Measurements from ENCODE around the gene MUC3A.
"Not testable (repeated sequence)": the region's sequence is repeated elsewhere in the genome, so short reads cannot be mapped to it uniquely, and the experiment has no call there.

The MUC3A gene

GRCh38 chr7:100949227-100949932 lies at the start of gene MUC3A:
Gene MUC3A, plus strand, starts transcription at chr7:100949534. Its CDS starts 91 bp downstream, at chr7:100949625.
- DNase-seq = no peak

GRCh38 chr7:100900978-100901377 lies 48.4 kb upstream of the MUC3A start:
- no peak for DNase-seq

GRCh38 chr7:100901921-100902332 lies 47.4 kb upstream of the MUC3A start:
- DNase-seq = no peak

- DNase-seq = no peak
Measured at GRCh38 chr7:100902638-100903037, 46.7 kb upstream of the MUC3A start.

- no peak for DNase-seq
Measured at GRCh38 chr7:100908512-100908911, 40.8 kb upstream of the MUC3A start.

GRCh38 chr7:100910443-100910842 lies 38.9 kb upstream of the MUC3A start:
- not testable (repeated sequence) for DNase-seq

- no peak for DNase-seq
Measured at GRCh38 chr7:100911484-100911883, 37.9 kb upstream of the MUC3A start.

GRCh38 chr7:100914208-100914878 lies 35.0 kb upstream of the MUC3A start:
- DNase-seq = no peak

- no peak for DNase-seq
Measured at GRCh38 chr7:100914879-100915447, 34.4 kb upstream of the MUC3A start.

- DNase-seq = not testable (repeated sequence)
Measured at GRCh38 chr7:100919335-100919734, 30.0 kb upstream of the MUC3A start.

- not testable (repeated sequence) for DNase-seq
Measured at GRCh38 chr7:100919779-100920437, 29.4 kb upstream of the MUC3A start.

- no peak for DNase-seq
Measured at GRCh38 chr7:100921039-100921438, 28.3 kb upstream of the MUC3A start.

- DNase-seq = not testable (repeated sequence)
Measured at GRCh38 chr7:100923616-100924015, 25.7 kb upstream of the MUC3A start.

- DNase-seq = no peak
Measured at GRCh38 chr7:100929808-100930174, 19.5 kb upstream of the MUC3A start.

GRCh38 chr7:100933734-100934133 lies 15.6 kb upstream of the MUC3A start:
- no peak for DNase-seq

GRCh38 chr7:100935381-100935780 lies 14.0 kb upstream of the MUC3A start:
- DNase-seq = not testable (repeated sequence)

GRCh38 chr7:100936167-100936566 lies 13.2 kb upstream of the MUC3A start:
- not testable (repeated sequence) for DNase-seq

- DNase-seq = peak; percentile 12
Measured at GRCh38 chr7:100942045-100942774, 7.1 kb upstream of the MUC3A start.

GRCh38 chr7:100943693-100944092 lies 5.6 kb upstream of the MUC3A start:
- no peak for DNase-seq

- DNase-seq = no peak
Measured at GRCh38 chr7:100944138-100944537, 5.2 kb upstream of the MUC3A start.

- DNase-seq = no peak
Measured at GRCh38 chr7:100946111-100946510, 3.2 kb upstream of the MUC3A start.

- no peak for DNase-seq
Measured at GRCh38 chr7:100946766-100947365, 2.5 kb upstream of the MUC3A start.
